HG03432 (cell line): ENCODE results near the gene NUDT4.
"Not testable (repeated sequence)": the region's sequence is repeated elsewhere in the genome, so short reads cannot be mapped to it uniquely, and the experiment has no call there.

Experiments
- ATAC-seq: cut with Tn5 transposase; IDR thresholded peaks from one replicate; pipeline ENCODE4 v1.9.1; 2021; ENCODE audit warnings: mild to moderate bottlenecking, moderate library complexity; ENCODE audit not compliant: unreplicated experiment

Gene NUDT4

DNA sequence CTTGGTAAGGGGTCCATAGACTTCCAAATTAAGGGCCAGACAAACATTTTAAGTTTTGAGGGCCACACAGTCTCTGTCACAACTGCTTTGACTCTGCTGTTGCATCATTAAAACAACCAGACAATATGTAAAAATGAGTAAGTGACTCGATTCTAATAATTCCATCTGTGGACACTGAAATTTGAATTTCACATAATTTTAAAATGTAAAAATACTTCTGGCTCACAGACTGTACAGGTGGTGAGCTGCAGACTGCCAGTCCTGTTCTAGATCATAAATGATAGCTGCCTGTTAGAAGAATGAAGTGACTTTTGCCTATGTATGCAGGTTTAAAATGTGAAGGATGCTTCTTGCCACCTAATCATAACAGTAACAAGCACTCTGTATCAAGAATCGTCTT, 15.7 kb downstream of the NUDT4 start:
- ATAC-seq, result no peak

DNA sequence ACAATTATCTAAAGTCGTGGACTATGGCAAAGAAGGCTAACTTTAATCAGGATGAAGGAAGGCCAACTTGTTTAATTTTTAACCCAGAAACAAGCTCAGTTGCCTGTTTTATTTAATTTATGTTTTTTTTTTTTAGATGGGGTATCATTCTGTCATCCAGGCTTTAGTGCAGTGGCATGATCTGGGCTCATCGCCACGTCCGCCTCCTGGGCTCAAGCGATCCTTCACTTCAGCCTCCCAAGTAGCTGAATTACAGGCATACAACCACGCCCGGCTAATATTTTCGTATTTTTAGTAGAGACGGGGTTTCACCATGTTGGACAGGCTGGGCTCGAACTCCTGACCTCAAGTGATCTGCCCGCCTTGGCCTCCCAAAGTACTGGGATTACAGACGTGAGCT, 19.7 kb downstream of the NUDT4 start:
- ATAC-seq, result no peak

DNA sequence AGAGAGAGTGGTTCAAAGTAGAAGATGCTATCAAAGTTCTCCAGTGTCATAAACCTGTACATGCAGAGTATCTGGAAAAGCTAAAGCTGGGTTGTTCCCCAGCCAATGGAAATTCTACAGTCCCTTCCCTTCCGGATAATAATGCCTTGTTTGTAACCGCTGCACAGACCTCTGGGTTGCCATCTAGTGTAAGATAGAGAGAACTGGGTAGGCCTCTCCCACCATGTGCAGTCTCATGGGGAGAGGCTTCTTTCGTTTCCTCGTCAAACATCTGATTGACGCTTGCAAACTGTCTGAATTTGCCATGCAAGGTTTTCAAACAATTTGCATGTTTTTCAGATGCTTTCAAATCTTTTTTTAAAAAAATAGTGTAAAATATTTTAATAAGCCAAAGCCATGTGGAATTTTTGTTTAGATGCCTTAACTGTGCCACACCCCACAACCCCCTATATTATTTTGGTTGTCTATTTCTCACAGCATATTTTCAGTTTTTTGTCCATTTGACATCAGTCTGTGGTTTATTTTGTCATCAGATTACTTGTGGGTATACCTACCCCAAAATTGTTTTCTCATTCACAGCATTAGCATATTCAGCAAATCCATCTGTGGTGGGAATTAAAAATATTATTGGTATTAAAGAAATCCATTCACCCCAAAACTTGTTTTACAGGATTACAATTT, 21.6 kb downstream of the NUDT4 start:
- peak; percentile 89 for ATAC-seq

DNA sequence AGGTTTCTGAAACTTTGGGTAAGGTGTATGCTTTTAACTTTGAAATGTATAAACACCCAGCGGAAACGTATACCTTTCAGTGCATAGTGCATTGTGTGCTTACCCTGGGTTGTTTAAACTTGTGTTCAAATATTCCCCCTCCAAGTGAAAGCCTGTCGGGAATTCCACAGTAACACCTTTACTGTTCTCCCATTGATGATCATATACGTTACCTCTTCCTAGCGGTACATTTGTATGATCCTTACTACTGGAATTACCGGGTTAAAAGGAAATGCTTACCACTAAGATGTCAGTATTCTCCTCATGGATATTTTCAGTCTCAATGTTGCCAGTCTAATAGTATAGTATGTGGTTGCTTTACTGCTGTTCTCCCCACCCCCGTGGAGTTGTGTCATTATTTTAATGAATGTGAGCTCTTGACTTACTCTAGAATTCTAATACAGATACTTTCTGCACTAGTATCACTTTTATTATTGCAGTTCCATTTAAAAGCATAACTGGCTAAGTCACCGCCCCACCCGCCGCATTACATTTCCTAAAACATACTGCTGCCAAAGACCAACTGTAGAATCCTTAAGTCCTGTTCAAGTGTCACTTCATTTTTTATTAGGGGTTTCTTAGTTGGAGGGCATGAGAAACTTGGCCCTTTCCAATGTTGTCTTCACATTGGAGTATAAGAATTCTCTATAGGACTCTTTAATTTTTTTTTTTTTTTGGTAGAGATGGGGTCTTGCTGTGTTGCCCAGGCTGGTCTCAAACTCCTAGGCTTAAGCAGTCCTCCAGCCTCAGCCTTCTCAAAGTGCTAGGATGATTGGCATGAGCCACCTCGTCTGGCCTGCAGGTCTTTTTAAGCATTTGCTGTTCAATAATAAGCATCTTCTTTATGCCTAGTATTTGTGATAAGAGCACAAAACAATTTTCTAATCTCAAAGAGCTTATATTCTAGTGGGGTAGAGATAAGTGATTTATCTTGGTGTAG, 24.9 kb downstream of the NUDT4 start:
- ATAC-seq, result no peak

DNA sequence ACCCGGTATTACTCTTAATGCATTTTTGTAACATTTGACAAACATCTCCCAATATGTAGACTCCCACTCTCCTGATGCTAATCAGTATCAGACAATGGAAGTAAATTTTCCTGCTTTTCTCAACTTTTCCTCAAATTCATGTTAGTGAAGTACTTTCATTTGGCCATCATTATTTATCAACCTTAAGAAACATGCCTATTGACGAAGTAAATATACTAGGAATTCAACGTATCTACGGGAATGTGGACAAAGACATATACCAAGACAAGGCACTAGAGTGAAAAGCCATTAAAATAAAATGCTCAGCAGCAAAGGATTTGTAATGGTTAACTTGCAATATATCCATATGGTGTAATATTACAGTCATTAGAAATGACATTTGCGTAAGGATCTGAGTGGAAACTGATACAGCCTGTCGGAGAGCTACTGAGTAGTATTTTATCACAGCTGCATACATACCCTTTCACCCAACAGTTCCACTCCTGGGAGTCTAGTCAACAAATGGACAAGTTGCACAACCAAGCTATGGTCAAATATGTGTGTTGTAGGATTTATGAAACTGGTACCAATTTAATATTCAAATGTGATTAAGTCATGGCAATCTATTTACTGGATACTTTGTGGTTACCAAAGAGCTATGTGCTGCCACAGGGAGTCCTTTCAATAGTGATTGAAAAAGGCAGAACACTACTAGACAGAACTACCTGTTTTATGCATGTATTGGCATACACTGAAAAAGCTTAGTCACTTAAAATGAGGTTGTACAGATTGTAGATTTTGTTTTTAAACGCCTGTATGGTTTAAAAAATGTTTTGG, 26.5 kb downstream of the NUDT4 start:
- no peak for ATAC-seq

DNA sequence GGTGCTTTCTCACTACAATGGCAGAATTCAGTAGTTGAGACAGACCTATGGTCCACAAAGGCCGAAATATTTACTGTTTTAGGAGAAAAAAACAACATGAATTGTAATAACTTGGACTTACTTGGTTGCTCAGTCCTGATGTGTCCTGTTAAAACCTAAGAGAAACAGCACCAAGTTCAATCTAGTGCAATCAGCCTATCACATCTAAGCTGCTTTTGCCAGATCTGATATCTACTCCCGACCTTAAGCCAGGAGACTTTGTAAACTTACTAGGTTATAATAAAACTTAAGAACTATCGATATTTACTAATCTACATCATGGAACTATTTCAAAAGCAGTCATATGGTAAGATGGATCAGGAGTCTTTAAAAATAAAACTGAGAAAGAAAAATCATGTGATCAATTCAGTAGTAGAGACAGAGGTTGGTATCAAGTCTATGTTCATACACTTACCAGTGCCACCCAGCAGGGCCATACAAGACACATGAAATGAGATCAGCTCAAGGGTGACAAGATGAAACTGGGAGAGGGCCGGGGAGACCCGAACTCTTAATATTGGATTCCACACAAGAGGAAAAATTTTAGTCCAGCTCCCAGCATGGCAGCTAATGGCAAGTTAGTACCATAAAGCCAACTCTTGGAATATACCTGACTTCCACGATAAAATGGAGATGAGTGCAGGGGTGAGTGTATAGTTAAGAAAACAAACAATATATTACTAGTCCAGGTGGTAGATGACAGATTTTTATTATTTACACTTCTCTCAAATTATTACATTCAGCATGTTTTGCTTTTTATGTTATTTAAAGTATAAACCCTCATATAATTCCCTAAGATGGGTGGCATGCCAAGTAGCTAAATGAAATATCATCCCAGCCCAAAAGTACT, 27.5 kb downstream of the NUDT4 start:
- no peak for ATAC-seq

DNA sequence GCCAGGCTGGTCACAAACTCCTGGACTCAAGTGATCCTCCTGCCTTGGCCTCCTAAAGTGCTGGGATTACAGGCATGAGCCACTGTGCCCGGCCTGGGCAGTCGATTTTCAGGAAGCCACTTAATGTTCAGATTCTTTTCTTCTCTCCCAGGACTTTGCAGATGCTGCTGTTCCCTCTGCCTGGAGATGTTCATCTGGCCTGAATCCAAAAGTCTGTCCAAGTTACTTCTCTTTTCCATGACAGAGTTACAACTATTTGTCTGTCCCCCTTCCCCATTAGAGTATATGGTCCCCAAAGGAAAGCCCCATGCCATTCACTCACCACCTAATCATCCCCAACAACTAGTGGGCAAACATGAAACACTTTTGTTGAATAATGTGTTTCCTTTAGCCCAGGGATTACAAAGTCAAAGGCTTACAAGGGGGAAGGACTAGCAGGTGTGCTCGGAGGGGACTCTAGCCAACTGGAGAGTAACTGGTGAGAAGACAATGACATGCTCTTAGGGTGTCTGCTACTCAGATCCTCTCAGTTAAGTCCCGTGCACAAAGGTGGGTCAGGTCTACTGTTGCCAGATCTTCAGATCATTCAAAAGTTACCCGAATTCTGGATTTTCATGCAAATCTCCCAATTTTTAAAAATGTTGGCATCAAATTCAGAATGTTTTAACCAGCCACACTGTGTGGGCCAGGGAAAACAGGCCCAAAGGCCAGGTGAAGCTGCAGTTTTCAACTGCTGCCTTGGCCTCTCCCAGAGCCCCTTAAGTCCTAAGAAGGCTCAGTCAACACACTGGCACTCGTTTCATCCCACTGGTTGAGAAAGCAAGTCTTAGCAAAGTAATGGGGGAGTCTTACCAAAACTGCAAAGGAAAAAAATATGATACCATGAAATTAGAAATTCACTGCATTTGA, 29.6 kb downstream of the NUDT4 start:
- no peak for ATAC-seq

DNA sequence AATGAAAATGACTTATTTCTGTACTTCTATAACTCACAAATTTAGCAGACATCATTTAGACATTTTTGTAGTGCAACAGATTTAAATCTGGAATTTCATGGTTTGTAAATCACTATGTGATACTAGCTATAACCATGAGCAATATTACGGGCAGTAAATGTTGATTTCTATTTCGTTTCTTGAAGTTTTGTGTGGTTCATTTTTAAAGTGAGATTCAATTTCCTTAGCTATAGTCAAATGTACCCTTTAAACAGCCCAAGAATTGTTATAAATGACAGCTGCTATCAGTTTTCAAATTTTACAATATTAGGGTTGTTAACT, 30.2 kb downstream of the NUDT4 start:
- no peak for ATAC-seq

DNA sequence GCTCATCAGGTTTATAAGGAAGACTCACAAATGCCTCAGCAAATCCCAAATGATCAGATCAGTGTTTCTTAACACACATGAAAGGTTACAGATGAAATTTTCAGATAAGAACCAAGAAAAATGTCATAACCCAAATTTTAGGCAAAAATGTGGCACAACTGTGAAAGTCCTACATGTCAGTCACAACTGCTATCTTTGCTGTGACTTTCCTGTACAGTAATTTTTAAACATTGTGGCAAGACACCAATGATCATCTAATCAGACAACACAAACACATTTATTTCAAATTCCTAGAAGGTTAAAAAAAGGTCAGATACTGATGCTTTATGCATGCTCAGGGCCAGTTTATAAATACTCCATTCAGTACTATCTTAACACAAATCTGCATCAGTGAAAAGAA, 31.1 kb downstream of the NUDT4 start:
- ATAC-seq, result no peak

DNA sequence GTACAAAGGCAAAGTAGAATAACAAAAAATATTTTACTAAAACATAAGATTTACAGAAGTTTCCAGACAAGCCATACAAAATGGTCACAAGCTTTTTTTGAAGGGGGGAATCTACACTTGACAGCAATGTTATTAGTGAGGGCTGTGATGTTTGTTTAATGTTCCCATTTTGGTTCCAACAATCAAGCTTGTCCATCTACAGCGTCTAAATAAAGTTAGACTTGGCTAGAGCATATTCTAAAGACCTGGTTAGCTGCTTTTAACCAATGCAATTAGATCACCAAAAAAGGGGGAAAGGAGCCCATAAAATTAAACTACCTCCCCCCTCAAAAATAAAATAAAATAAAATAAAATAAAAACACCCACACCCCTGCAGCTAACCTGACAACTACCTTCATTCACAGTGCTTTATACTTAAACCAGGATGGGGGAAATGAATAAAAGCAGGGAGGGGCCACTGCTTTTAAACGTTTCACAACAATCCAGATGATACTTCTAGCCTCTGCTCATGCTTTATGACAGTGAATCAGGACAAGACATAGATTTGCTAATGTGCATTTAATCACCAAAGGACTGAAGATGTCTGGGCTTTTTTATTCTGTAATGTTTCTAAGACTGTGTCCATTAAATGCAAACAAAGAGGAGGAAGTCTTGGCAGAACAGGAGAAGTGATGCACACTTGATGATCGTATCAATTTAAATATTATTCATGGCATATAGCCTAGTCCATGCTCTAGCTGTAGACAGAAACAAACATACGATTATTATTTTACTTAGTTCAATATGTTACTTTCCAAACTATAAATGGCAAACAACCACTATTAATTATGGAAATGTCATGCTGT, 31.8 kb downstream of the NUDT4 start:
- ATAC-seq, result not testable (repeated sequence)

DNA sequence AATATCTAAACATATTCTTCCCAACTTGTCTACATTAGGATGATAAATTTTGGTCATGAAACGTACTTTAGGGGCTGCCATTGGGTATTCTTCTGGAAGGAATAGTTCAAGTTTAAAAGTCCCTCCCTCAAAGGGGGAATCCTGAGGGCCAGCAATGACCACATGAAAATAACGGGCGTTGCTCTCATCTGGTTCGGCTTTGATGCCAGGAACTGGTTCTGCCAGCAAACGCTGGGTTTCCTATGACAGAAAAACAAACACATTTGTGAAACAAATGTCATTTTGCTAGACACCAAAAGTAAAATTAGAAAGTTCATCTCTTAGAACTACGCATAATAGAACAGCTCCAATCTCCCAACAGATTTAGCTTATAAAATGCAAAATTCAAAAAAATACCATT, 33.3 kb downstream of the NUDT4 start:
- ATAC-seq, result not testable (repeated sequence)

DNA sequence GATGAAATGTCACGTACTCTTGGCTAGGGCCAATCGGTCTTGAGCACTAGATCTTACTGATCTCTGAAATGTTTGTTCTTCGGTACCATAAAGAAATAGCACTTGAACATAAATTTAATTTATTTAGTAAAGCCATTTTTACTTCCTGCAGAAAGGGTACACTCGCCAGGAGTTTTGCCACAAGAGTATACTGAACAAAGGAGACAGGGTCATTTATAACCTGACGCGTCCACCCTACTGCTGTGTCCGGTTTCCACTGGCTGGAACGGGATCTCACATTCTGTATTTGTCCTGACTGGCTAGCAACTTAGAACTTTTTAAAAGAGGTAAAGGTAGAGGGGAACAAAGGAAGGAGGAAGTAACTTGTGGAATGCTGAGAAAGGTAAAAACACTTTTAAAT, 34.7 kb downstream of the NUDT4 start:
- not testable (repeated sequence) for ATAC-seq

DNA sequence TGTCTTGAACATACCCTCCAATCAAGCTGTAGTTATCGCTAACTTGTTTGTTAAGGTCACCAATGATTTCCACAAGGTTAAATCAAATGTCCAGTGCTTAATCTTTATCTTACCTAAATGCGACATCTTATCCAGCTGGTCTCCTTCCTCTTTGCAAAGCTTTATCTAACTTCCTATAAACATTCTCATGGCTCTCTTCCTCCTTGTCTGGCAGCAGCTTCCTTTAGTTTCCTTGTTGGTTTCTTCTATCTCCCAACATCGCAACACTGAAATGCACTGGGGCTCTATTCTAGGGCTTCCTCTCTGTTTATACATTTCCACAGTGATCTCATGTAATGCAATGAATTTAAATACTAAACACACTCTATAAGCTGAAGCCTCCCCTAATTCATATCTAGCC, 35.3 kb downstream of the NUDT4 start:
- ATAC-seq, result no peak

DNA sequence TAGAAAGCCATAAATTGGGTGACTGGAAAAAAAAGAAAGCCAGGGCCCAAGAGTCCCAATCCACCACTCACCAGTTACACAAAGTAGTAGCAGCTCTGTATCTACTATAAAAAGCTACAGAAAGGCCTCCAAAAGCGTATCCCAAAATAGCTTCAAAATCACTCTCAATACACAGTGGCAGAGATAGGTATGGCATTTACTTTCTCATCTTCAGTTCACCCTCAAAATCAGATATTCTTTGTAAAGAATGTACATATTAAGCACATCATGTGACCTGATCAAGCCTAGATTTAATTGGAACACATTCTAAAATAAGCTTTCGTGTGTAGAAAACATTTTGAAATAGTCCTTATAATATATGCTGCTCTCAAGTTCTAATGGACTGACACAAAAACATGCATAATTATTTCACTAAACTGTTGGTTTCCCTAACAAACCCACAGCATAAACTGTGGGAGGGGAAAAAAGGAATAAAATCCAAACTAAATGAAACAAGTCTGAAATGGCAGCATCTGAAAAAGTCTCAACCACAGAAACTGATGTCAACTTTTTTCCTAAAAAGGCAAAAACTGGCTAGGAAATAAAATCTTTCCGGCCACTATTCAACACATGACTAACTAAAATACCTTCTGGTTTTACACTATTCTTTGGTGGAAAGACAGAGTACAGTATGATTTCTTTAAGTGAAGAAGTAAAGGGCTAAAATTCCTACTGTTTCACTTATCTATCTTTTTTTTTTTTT, 38.2 kb downstream of the NUDT4 start:
- peak; percentile 63 for ATAC-seq

DNA sequence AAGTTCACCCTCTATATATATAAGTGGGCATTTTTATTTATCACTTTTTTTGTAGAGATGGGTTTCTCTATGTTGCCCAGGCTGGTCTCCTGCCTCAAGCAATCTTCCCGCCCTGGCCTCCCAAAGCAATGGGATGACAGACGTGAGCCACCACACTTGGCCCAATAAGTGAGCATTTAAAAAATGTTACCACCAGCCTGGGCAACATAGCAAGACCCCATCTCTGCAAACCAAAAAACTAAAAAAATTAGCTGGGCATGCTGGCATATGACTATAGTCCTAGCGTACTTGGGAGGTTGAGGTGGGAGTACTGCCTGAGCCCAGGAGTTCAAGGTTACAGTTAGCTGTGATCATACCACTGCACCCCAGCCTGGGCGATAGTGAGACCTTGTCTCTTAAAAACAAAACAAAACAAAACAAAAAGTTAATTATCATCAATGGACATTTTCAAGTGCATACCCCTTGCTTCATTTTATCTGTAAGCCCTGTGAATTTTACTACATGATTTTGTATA, 40.3 kb downstream of the NUDT4 start:
- ATAC-seq, result no peak

DNA sequence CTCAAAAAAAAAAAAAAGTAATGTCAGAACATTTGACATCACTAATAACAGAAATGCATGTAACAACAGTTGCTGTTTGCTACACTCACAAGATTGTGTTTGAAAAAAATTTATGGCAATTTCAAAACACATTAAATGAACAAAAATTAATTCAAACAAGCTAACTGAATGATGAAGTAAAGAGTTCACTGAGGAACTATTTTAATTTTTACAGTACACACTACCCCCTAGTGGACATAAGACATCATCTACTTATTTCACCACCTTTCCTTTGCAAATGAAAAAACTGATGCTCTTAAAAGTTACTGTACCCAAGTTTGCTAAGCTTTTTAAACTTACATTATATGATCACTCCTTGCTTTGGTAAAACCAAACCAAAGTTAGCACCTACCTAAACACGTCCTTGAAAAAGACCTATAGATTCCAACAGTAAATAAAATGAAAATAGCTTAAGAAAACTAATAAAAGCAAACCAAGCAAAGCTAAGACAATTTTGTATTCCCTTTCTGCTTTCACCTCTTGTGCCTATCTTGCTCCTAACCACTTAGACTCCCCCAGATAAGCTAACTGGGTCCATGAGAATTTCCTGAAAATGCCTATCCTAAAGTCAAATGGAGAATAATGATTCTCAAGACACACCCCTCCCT, 41.8 kb downstream of the NUDT4 start:
- ATAC-seq, result peak; percentile 34

DNA sequence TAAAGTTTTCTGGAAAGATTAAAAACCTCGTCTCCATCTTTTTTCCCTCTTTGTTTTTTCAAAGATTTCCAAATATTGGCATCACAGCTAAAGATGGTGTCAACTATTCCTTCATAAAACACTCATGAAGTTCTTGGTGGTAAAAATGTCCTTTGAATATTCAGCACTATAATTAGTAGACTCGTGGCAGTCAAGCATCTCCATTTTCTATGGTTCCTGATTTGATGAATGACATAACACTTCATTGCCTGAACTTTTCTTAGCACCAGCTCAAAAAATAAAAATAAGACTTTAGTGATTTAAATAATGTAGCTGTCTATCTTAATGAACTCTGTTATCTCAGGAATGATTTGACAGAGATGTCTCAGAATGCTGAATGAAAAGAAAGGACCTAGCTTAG, 44.3 kb downstream of the NUDT4 start:
- no peak for ATAC-seq
